ENCODE data around the gene TSEN15.

Gene TSEN15

DNA sequence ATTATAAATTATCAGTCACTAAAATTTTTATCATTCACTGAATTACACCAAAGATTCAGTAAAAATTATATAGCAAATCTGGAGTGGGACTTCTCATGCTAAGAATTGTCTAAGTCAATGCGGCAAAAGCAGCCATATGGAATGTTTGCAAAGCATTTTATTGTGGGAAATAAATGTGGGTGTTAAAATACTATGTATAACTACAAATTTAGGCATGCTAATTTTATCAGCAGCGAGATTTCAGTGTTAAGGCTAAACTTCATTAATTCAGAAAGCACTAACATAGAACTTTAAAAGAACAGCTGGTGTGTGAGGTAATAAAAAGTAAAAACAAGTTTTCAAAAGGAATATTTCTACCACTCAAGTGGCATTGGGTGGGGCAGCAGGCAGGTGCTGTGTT lies 35.4 kb upstream of the TSEN15 start:
- TF ChIP-seq, protein P1, sequence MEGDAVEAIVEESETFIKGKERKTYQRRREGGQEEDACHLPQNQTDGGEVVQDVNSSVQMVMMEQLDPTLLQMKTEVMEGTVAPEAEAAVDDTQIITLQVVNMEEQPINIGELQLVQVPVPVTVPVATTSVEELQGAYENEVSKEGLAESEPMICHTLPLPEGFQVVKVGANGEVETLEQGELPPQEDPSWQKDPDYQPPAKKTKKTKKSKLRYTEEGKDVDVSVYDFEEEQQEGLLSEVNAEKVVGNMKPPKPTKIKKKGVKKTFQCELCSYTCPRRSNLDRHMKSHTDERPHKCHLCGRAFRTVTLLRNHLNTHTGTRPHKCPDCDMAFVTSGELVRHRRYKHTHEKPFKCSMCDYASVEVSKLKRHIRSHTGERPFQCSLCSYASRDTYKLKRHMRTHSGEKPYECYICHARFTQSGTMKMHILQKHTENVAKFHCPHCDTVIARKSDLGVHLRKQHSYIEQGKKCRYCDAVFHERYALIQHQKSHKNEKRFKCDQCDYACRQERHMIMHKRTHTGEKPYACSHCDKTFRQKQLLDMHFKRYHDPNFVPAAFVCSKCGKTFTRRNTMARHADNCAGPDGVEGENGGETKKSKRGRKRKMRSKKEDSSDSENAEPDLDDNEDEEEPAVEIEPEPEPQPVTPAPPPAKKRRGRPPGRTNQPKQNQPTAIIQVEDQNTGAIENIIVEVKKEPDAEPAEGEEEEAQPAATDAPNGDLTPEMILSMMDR (IDR thresholded peaks at IDR 0.05; ENCODE audit: low read depth, low read length): no peak
- H3K4me3 ChIP-seq (ENCODE audit: low read depth, low read length): no peak overlapping the region

DNA sequence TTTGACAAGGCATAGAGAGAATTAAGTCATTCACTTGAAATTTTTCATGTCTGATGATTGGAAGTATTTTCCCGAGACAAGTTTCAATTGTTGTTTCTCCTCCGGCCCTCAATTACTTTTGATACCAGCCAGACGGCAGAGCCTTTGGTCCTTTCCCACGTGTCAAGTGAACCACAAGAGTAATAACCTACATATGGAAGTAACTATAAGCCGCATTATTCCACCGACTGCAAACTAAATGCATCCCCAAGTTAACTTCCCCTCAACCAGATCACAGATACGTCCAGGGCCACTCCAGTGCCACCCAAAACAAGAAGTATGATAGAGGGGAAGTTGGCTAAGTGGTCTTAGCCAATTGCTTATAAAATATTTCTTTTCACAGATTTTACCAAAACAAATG lies 34.2 kb upstream of the TSEN15 start:
- TF ChIP-seq, protein P1 (IDR thresholded peaks at IDR 0.05; ENCODE audit: low read depth, low read length): no peak
- no peak overlapping the region for H3K4me3 ChIP-seq (ENCODE audit: low read depth, low read length)

DNA sequence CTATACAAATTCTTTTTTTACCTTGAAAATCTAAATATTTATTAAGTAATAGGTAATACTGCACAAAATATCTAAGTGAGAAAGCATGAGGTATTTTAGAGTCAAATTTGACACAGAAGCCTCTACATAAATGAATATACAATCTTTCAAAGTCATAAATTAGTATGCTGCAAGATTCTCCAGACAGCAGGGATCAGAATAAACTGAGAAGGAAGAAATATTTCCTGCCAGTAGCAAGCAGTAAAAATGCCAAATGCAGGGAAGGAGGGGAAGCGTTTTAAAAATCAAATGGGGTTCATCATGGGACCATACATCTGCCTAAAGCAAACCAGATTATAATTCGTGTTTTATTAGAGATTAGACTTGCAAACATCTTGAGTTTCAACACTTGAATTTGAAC lies 32.9 kb upstream of the TSEN15 start:
- TF ChIP-seq, protein P1 (IDR thresholded peaks at IDR 0.05; ENCODE audit: low read depth, low read length): no peak
- H3K4me3 ChIP-seq (ENCODE audit: low read depth, low read length): no peak overlapping the region

DNA sequence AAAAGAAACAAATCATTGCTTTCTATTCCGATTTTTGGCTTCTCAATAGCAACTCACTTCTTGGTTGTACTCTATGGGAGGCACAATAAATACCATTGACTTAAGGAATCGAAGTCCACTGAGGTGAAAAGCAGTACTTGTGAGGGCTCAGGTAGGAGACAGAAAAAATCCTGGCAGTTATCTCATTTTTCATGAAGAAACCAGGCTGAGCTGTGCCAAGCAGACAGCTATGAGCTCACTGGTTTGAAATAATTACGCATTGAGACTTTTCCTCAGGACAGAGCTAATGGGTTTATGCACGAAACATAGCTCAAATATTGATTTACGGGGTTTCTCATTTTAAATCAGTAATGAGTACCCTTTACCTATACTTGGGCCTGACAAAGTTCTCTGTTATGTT lies 32.5 kb upstream of the TSEN15 start:
- H3K4me3 ChIP-seq (ENCODE audit: low read depth, low read length): no peak overlapping the region
- TF ChIP-seq, protein P1 (IDR thresholded peaks at IDR 0.05; ENCODE audit: low read depth, low read length): no peak

DNA sequence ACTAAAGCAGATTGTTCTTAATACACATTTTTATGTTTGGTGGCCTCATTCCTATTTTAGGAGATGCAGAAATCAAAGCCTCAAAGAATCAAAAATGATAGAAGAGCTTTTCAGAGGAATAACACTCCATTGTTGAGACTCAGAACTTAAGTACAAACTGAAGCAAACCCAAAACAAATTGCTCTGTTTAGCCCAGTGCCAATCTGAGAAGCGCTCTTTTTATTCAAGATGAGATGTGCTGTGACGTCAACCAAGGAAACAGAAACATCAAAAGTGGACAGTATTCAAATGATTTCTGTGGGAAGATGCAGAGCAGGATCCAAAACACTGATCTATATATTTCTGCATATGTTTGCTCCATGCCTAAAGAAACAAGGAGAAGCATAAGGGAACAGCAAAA lies 32.0 kb upstream of the TSEN15 start:
- TF ChIP-seq, protein P1 (IDR thresholded peaks at IDR 0.05; ENCODE audit: low read depth, low read length): no peak
- H3K4me3 ChIP-seq (ENCODE audit: low read depth, low read length): no peak overlapping the region

DNA sequence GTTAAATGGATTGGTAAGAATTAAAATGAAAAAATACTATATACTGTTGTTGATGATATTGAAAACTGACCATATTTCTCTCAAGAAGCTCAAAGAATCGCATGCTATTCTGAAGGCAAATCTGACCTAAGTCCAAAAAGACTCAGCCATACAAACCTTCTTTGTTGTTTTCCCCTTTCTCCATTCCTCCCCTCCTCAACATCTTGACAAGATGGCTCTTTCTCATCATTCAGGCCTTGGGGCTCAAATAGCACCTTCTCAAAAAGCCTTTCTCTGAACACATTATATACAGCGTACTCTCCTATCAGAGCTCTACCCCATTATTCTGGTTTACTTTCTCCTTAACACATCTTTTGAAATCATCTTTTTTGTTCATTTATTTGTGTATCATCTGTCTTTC lies 31.2 kb upstream of the TSEN15 start:
- no peak overlapping the region for H3K4me3 ChIP-seq (ENCODE audit: low read depth, low read length)
- TF ChIP-seq, protein P1 (IDR thresholded peaks at IDR 0.05; ENCODE audit: low read depth, low read length): no peak

DNA sequence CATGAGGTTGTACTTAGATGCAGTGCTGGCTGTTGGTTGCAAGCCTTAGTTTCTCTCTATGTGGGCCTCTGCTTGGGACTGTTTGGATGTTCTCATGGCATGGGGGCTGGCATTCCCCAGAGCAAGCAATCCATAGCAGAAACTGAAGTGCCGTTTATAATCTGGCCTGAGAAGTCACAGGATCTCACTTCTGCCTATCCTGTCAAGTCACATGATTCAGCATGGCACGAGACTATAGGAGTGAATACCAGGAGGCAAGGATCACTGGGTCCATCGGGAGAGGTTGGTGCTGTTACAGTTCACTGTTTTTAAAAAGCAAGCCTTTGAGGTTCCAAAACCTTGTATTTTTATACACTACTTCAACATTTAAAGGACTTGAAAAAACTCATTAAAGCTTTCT lies 30.7 kb upstream of the TSEN15 start:
- no peak overlapping the region for H3K4me3 ChIP-seq (ENCODE audit: low read depth, low read length)
- TF ChIP-seq, protein P1 (IDR thresholded peaks at IDR 0.05; ENCODE audit: low read depth, low read length): no peak
